Measurements from ENCODE around the gene SLC4A5.

- TF ChIP-seq TEAD4 (IDR thresholded peaks at IDR 0.05; ENCODE audit: borderline replicate concordance, insufficient read depth) (no peak), MXI1 (IDR thresholded peaks at IDR 0.05; ENCODE audit: low read depth, low read length) (no peak), GATA2 (CRISPR knock-in tag; IDR thresholded peaks at IDR 0.05) (no peak), CTCF (IDR thresholded peaks at IDR 0.05) (no peak)
These were observed 6.7 kb upstream of the SLC4A5 start for GRCh38 chr2:74349889-74350288.
